ENCODE results near the gene CD226. TPM values are rescaled to one million over a fixed set of nuclear protein-coding genes. Genes with fewer than 3 reads are reported as not detected.
"Not testable (repeated sequence)": the region's sequence is repeated elsewhere in the genome, so short reads cannot be mapped to it uniquely, and the experiment has no call there.

The CD226 gene
- total RNA-seq, 1 donor from 2014 or later, result 1.0 TPM

GRCh38 chr18:69948256-69948655 lies 583 bp upstream of the CD226 start:
- H3K9ac ChIP-seq (ENCODE audit: low read depth in 1 of 3, low read length in 3 of 3), result no peak overlapping the region
- H3K9me3 ChIP-seq (ENCODE audit: control insufficient read depth in 3 of 3, low read length in 3 of 3), result no peaks in the 10 kb centered on the region
- no peaks in the 10 kb centered on the region for H3K36me3 ChIP-seq (ENCODE audit: control insufficient read depth in 3 of 3, insufficient read depth in 3 of 3, low read length in 3 of 3)
- H3K27ac ChIP-seq (ENCODE audit: low read depth, low read length), result no peak overlapping the region
- H3K27me3 ChIP-seq (ENCODE audit: control insufficient read depth in 3 of 3, insufficient read depth in 3 of 3, low read length in 3 of 3), result no peaks in the 10 kb centered on the region
- H3K4me3 ChIP-seq (ENCODE audit: low read length in 3 of 3), result no peak overlapping the region
- H3K4me1 ChIP-seq (ENCODE audit: control insufficient read depth in 3 of 3, insufficient read depth in 3 of 3, low read length in 3 of 3), result peaks cover 0 to 5% (median 0%) of the 10 kb centered on the region in 3 donors

GRCh38 chr18:69946608-69947155 lies 991 bp downstream of the CD226 start:
- Histone ChIP-seq H3K27me3 (ENCODE audit: control insufficient read depth in 3 of 3, insufficient read depth in 3 of 3, low read length in 3 of 3) (no peaks in the 10 kb centered on the region), H3K4me3 (ENCODE audit: low read length in 3 of 3) (no peak overlapping the region), H3K9ac (ENCODE audit: low read depth in 1 of 3, low read length in 3 of 3) (no peak overlapping the region), H3K4me1 (ENCODE audit: control insufficient read depth in 3 of 3, insufficient read depth in 3 of 3, low read length in 3 of 3) (peaks cover 0 to 5% (median 0%) of the 10 kb centered on the region in 3 donors), H3K36me3 (ENCODE audit: control insufficient read depth in 3 of 3, insufficient read depth in 3 of 3, low read length in 3 of 3) (no peaks in the 10 kb centered on the region), H3K27ac (ENCODE audit: low read depth, low read length) (no peak overlapping the region), H3K9me3 (ENCODE audit: control insufficient read depth in 3 of 3, low read length in 3 of 3) (no peaks in the 10 kb centered on the region)

GRCh38 chr18:69945220-69946114 lies 2.2 kb downstream of the CD226 start:
- no peaks in the 10 kb centered on the region for H3K36me3 ChIP-seq (ENCODE audit: control insufficient read depth in 3 of 3, insufficient read depth in 3 of 3, low read length in 3 of 3)
- H3K9me3 ChIP-seq (ENCODE audit: control insufficient read depth in 3 of 3, low read length in 3 of 3), result no peaks in the 10 kb centered on the region
- H3K27me3 ChIP-seq (ENCODE audit: control insufficient read depth in 3 of 3, insufficient read depth in 3 of 3, low read length in 3 of 3), result no peaks in the 10 kb centered on the region
- H3K27ac ChIP-seq (ENCODE audit: low read depth, low read length), result no peak overlapping the region
- no peak overlapping the region for H3K9ac ChIP-seq (ENCODE audit: low read depth in 1 of 3, low read length in 3 of 3)
- no peak overlapping the region for H3K4me3 ChIP-seq (ENCODE audit: low read length in 3 of 3)
- H3K4me1 ChIP-seq (ENCODE audit: control insufficient read depth in 3 of 3, insufficient read depth in 3 of 3, low read length in 3 of 3), result peaks cover 0 to 5% (median 0%) of the 10 kb centered on the region in 3 donors

- H3K27me3 ChIP-seq (ENCODE audit: control insufficient read depth in 3 of 3, insufficient read depth in 3 of 3, low read length in 3 of 3), result no peaks in the 10 kb centered on the region
- H3K4me1 ChIP-seq (ENCODE audit: control insufficient read depth in 3 of 3, insufficient read depth in 3 of 3, low read length in 3 of 3), result peaks cover 0 to 3% (median 0%) of the 10 kb centered on the region in 3 donors
- H3K36me3 ChIP-seq (ENCODE audit: control insufficient read depth in 3 of 3, insufficient read depth in 3 of 3, low read length in 3 of 3), result no peaks in the 10 kb centered on the region
- H3K9ac ChIP-seq (ENCODE audit: low read depth in 1 of 3, low read length in 3 of 3), result no peak overlapping the region
- no peak overlapping the region for H3K27ac ChIP-seq (ENCODE audit: low read depth, low read length)
- no peak overlapping the region for H3K4me3 ChIP-seq (ENCODE audit: low read length in 3 of 3)
- H3K9me3 ChIP-seq (ENCODE audit: control insufficient read depth in 3 of 3, low read length in 3 of 3), result no peaks in the 10 kb centered on the region
These were observed 3.2 kb downstream of the CD226 start for GRCh38 chr18:69944436-69944835.

GRCh38 chr18:69943021-69943420 lies 4.7 kb downstream of the CD226 start:
- Histone ChIP-seq H3K9ac (ENCODE audit: low read depth in 1 of 3, low read length in 3 of 3) (no peak overlapping the region), H3K27ac (ENCODE audit: low read depth, low read length) (no peak overlapping the region), H3K4me1 (ENCODE audit: control insufficient read depth in 3 of 3, insufficient read depth in 3 of 3, low read length in 3 of 3) (no peaks in the 10 kb centered on the region), H3K36me3 (ENCODE audit: control insufficient read depth in 3 of 3, insufficient read depth in 3 of 3, low read length in 3 of 3) (no peaks in the 10 kb centered on the region), H3K27me3 (ENCODE audit: control insufficient read depth in 3 of 3, insufficient read depth in 3 of 3, low read length in 3 of 3) (no peaks in the 10 kb centered on the region), H3K9me3 (ENCODE audit: control insufficient read depth in 3 of 3, low read length in 3 of 3) (no peaks in the 10 kb centered on the region), H3K4me3 (ENCODE audit: low read length in 3 of 3) (no peak overlapping the region)

- H3K9me3 ChIP-seq (ENCODE audit: control insufficient read depth in 3 of 3, low read length in 3 of 3), result no peaks in the 10 kb centered on the region
- no peak overlapping the region for H3K27ac ChIP-seq (ENCODE audit: low read depth, low read length)
- no peaks in the 10 kb centered on the region for H3K4me1 ChIP-seq (ENCODE audit: control insufficient read depth in 3 of 3, insufficient read depth in 3 of 3, low read length in 3 of 3)
- no peaks in the 10 kb centered on the region for H3K27me3 ChIP-seq (ENCODE audit: control insufficient read depth in 3 of 3, insufficient read depth in 3 of 3, low read length in 3 of 3)
- H3K9ac ChIP-seq (ENCODE audit: low read depth in 1 of 3, low read length in 3 of 3), result no peak overlapping the region
- no peak overlapping the region for H3K4me3 ChIP-seq (ENCODE audit: low read length in 3 of 3)
- no peaks in the 10 kb centered on the region for H3K36me3 ChIP-seq (ENCODE audit: control insufficient read depth in 3 of 3, insufficient read depth in 3 of 3, low read length in 3 of 3)
These were observed 6.5 kb downstream of the CD226 start for GRCh38 chr18:69941183-69941582.

GRCh38 chr18:69939812-69940211 lies 7.9 kb downstream of the CD226 start:
- not testable (repeated sequence) for H3K36me3 ChIP-seq (ENCODE audit: control insufficient read depth in 3 of 3, insufficient read depth in 3 of 3, low read length in 3 of 3); H3K4me1 ChIP-seq (ENCODE audit: control insufficient read depth in 3 of 3, insufficient read depth in 3 of 3, low read length in 3 of 3); H3K4me3 ChIP-seq (ENCODE audit: low read length in 3 of 3); H3K9ac ChIP-seq (ENCODE audit: low read depth in 1 of 3, low read length in 3 of 3); H3K27ac ChIP-seq (ENCODE audit: low read depth, low read length); H3K27me3 ChIP-seq (ENCODE audit: control insufficient read depth in 3 of 3, insufficient read depth in 3 of 3, low read length in 3 of 3); H3K9me3 ChIP-seq (ENCODE audit: control insufficient read depth in 3 of 3, low read length in 3 of 3)

- no peaks in the 10 kb centered on the region for H3K9me3 ChIP-seq (ENCODE audit: control insufficient read depth in 3 of 3, low read length in 3 of 3)
- H3K4me3 ChIP-seq (ENCODE audit: low read length in 3 of 3), result no peak overlapping the region
- H3K4me1 ChIP-seq (ENCODE audit: control insufficient read depth in 3 of 3, insufficient read depth in 3 of 3, low read length in 3 of 3), result no peaks in the 10 kb centered on the region
- H3K27ac ChIP-seq (ENCODE audit: low read depth, low read length), result no peak overlapping the region
- no peak overlapping the region for H3K9ac ChIP-seq (ENCODE audit: low read depth in 1 of 3, low read length in 3 of 3)
- H3K36me3 ChIP-seq (ENCODE audit: control insufficient read depth in 3 of 3, insufficient read depth in 3 of 3, low read length in 3 of 3), result no peaks in the 10 kb centered on the region
- H3K27me3 ChIP-seq (ENCODE audit: control insufficient read depth in 3 of 3, insufficient read depth in 3 of 3, low read length in 3 of 3), result no peaks in the 10 kb centered on the region
These were observed 11.5 kb downstream of the CD226 start for GRCh38 chr18:69936191-69936558.

- Histone ChIP-seq H3K9me3 (ENCODE audit: control insufficient read depth in 3 of 3, low read length in 3 of 3) (no peaks in the 10 kb centered on the region), H3K4me1 (ENCODE audit: control insufficient read depth in 3 of 3, insufficient read depth in 3 of 3, low read length in 3 of 3) (no peaks in the 10 kb centered on the region), H3K36me3 (ENCODE audit: control insufficient read depth in 3 of 3, insufficient read depth in 3 of 3, low read length in 3 of 3) (no peaks in the 10 kb centered on the region), H3K9ac (ENCODE audit: low read depth in 1 of 3, low read length in 3 of 3) (no peak overlapping the region), H3K27me3 (ENCODE audit: control insufficient read depth in 3 of 3, insufficient read depth in 3 of 3, low read length in 3 of 3) (no peaks in the 10 kb centered on the region), H3K27ac (ENCODE audit: low read depth, low read length) (no peak overlapping the region), H3K4me3 (ENCODE audit: low read length in 3 of 3) (no peak overlapping the region)
These were observed 12.1 kb downstream of the CD226 start for GRCh38 chr18:69935319-69936190.
